ENCODE data around the gene HMCES.

GRCh38 chr3:129352650-129353588, 74.2 kb downstream of the HMCES start:
- TF ChIP-seq EZH2 (IDR thresholded peaks at IDR 0.05; ENCODE audit: borderline replicate concordance, low read depth, low read length, severe bottlenecking) (no peak), CTCF (IDR thresholded peaks at IDR 0.05; ENCODE audit: borderline replicate concordance, extremely low read depth, low read length, poor library complexity, severe bottlenecking) (no peak)
